OCI-LY1 (cell line): ENCODE data around the gene KMT5C.

Source experiments
- EZH2 ChIP-seq: fragments of 200-600 bp; sonication (generic), shearing (Covaris generic); IDR thresholded peaks from 2 replicates; pipeline ENCODE4 v1.8.0; 2017; ENCODE audit warnings: borderline replicate concordance, mixed run types, mild to moderate bottlenecking, antibody characterized with exemption, low read length, moderate library complexity, mixed read lengths
- TF ChIP-seq, protein P1 (sequence below): fragments of 200-600 bp; sonication (generic), shearing (Covaris generic); IDR thresholded peaks from 2 replicates; pipeline ENCODE4 v1.5.1; 2017; ENCODE audit warnings: mild to moderate bottlenecking, antibody characterized with exemption, low read length, moderate library complexity, mixed read lengths

DNA sequence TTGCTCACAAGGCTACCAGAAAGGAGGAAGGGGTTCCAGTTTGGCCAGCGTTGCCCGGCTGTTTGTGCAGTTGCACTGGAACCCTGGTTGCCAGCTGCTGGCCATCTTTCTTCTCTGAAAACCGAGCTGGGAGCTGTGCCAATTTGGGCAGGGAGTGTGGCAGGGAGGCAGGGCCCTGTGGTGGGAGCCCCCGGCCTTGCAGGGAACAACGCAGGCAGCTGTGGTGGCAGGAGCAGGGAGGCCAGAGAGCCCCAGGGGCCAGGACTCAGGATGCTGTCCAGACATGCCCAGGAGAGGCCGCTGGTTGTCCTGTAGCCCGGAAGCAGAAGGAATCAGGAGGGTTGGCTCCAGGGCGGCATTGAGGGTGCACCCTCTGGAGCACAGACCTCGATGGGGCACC, 4.8 kb downstream of the KMT5C start:
- TF ChIP-seq, protein P1, sequence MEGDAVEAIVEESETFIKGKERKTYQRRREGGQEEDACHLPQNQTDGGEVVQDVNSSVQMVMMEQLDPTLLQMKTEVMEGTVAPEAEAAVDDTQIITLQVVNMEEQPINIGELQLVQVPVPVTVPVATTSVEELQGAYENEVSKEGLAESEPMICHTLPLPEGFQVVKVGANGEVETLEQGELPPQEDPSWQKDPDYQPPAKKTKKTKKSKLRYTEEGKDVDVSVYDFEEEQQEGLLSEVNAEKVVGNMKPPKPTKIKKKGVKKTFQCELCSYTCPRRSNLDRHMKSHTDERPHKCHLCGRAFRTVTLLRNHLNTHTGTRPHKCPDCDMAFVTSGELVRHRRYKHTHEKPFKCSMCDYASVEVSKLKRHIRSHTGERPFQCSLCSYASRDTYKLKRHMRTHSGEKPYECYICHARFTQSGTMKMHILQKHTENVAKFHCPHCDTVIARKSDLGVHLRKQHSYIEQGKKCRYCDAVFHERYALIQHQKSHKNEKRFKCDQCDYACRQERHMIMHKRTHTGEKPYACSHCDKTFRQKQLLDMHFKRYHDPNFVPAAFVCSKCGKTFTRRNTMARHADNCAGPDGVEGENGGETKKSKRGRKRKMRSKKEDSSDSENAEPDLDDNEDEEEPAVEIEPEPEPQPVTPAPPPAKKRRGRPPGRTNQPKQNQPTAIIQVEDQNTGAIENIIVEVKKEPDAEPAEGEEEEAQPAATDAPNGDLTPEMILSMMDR = no peak
- TF ChIP-seq EZH2 = no peak
